ENCODE results near the gene ALDH2.

The ALDH2 gene

GRCh38 chr12:111748151-111748672 lies 18.5 kb upstream of the ALDH2 start:
- Histone ChIP-seq H3K27me3 (ENCODE audit: control insufficient read depth, insufficient read depth, low read length) (no peaks in the 10 kb centered on the region), H3K9ac (ENCODE audit: low read length) (no peak overlapping the region), H3K4me3 (ENCODE audit: low read length) (no peak overlapping the region), H3K36me3 (ENCODE audit: control insufficient read depth, insufficient read depth, low read length) (peaks cover 9% of the 10 kb centered on the region), H3K4me1 (ENCODE audit: control insufficient read depth, insufficient read depth, low read length) (peaks cover under 1% of the 10 kb centered on the region), H3K9me3 (ENCODE audit: control insufficient read depth, low read length) (no peaks in the 10 kb centered on the region)

GRCh38 chr12:111748867-111749266 lies 17.9 kb upstream of the ALDH2 start:
- Histone ChIP-seq H3K9me3 (ENCODE audit: control insufficient read depth, low read length) (no peaks in the 10 kb centered on the region), H3K4me1 (ENCODE audit: control insufficient read depth, insufficient read depth, low read length) (peaks cover 5% of the 10 kb centered on the region), H3K4me3 (ENCODE audit: low read length) (no peak overlapping the region), H3K9ac (ENCODE audit: low read length) (no peak overlapping the region), H3K27me3 (ENCODE audit: control insufficient read depth, insufficient read depth, low read length) (no peaks in the 10 kb centered on the region), H3K36me3 (ENCODE audit: control insufficient read depth, insufficient read depth, low read length) (peaks cover 9% of the 10 kb centered on the region)

GRCh38 chr12:111749391-111749790 lies 17.3 kb upstream of the ALDH2 start:
- Histone ChIP-seq H3K4me3 (ENCODE audit: low read length) (no peak overlapping the region), H3K27me3 (ENCODE audit: control insufficient read depth, insufficient read depth, low read length) (no peaks in the 10 kb centered on the region), H3K4me1 (ENCODE audit: control insufficient read depth, insufficient read depth, low read length) (peaks cover 5% of the 10 kb centered on the region), H3K9ac (ENCODE audit: low read length) (no peak overlapping the region), H3K36me3 (ENCODE audit: control insufficient read depth, insufficient read depth, low read length) (peaks cover 9% of the 10 kb centered on the region), H3K9me3 (ENCODE audit: control insufficient read depth, low read length) (no peaks in the 10 kb centered on the region)

- no peaks in the 10 kb centered on the region for H3K9me3 ChIP-seq (ENCODE audit: control insufficient read depth, low read length)
- H3K4me3 ChIP-seq (ENCODE audit: low read length) = no peak overlapping the region
- peaks cover 18% of the 10 kb centered on the region for H3K4me1 ChIP-seq (ENCODE audit: control insufficient read depth, insufficient read depth, low read length)
- no peaks in the 10 kb centered on the region for H3K36me3 ChIP-seq (ENCODE audit: control insufficient read depth, insufficient read depth, low read length)
- H3K9ac ChIP-seq (ENCODE audit: low read length) = no peak overlapping the region
- H3K27me3 ChIP-seq (ENCODE audit: control insufficient read depth, insufficient read depth, low read length) = no peaks in the 10 kb centered on the region
Measured at GRCh38 chr12:111753144-111753881, 13.4 kb upstream of the ALDH2 start.

GRCh38 chr12:111754671-111755070 lies 12.1 kb upstream of the ALDH2 start:
- Histone ChIP-seq H3K9me3 (ENCODE audit: control insufficient read depth, low read length) (no peaks in the 10 kb centered on the region), H3K9ac (ENCODE audit: low read length) (no peak overlapping the region), H3K36me3 (ENCODE audit: control insufficient read depth, insufficient read depth, low read length) (no peaks in the 10 kb centered on the region), H3K4me3 (ENCODE audit: low read length) (no peak overlapping the region), H3K4me1 (ENCODE audit: control insufficient read depth, insufficient read depth, low read length) (peaks cover 21% of the 10 kb centered on the region), H3K27me3 (ENCODE audit: control insufficient read depth, insufficient read depth, low read length) (no peaks in the 10 kb centered on the region)

- no peaks in the 10 kb centered on the region for H3K36me3 ChIP-seq (ENCODE audit: control insufficient read depth, insufficient read depth, low read length)
Measured at GRCh38 chr12:111756196-111756595, 10.5 kb upstream of the ALDH2 start.

GRCh38 chr12:111756681-111757080 lies 10.1 kb upstream of the ALDH2 start:
- no peaks in the 10 kb centered on the region for H3K27me3 ChIP-seq (ENCODE audit: control insufficient read depth, insufficient read depth, low read length)
- peaks cover 29% of the 10 kb centered on the region for H3K4me1 ChIP-seq (ENCODE audit: control insufficient read depth, insufficient read depth, low read length)
- no peaks in the 10 kb centered on the region for H3K9me3 ChIP-seq (ENCODE audit: control insufficient read depth, low read length)
- H3K36me3 ChIP-seq (ENCODE audit: control insufficient read depth, insufficient read depth, low read length) = no peaks in the 10 kb centered on the region
- no peak overlapping the region for H3K9ac ChIP-seq (ENCODE audit: low read length)
- H3K4me3 ChIP-seq (ENCODE audit: low read length) = no peak overlapping the region

More at GRCh38 chr12:111756196-111756595, 10.5 kb upstream of the ALDH2 start:
- H3K4me1 ChIP-seq (ENCODE audit: control insufficient read depth, insufficient read depth, low read length) = peaks cover 24% of the 10 kb centered on the region
- no peak overlapping the region for H3K9ac ChIP-seq (ENCODE audit: low read length)
- H3K9me3 ChIP-seq (ENCODE audit: control insufficient read depth, low read length) = no peaks in the 10 kb centered on the region
- H3K27me3 ChIP-seq (ENCODE audit: control insufficient read depth, insufficient read depth, low read length) = no peaks in the 10 kb centered on the region
- H3K4me3 ChIP-seq (ENCODE audit: low read length) = no peak overlapping the region

- Histone ChIP-seq H3K4me3 (ENCODE audit: low read length) (no peak overlapping the region), H3K36me3 (ENCODE audit: control insufficient read depth, insufficient read depth, low read length) (no peaks in the 10 kb centered on the region), H3K27me3 (ENCODE audit: control insufficient read depth, insufficient read depth, low read length) (no peaks in the 10 kb centered on the region), H3K4me1 (ENCODE audit: control insufficient read depth, insufficient read depth, low read length) (peaks cover 31% of the 10 kb centered on the region), H3K9me3 (ENCODE audit: control insufficient read depth, low read length) (no peaks in the 10 kb centered on the region), H3K9ac (ENCODE audit: low read length) (peak overlapping the region; percentile 17)
Measured at GRCh38 chr12:111757361-111758119, 9.2 kb upstream of the ALDH2 start.

- H3K27me3 ChIP-seq (ENCODE audit: control insufficient read depth, insufficient read depth, low read length) = no peaks in the 10 kb centered on the region
- peaks cover 31% of the 10 kb centered on the region for H3K4me1 ChIP-seq (ENCODE audit: control insufficient read depth, insufficient read depth, low read length)
- H3K9me3 ChIP-seq (ENCODE audit: control insufficient read depth, low read length) = no peaks in the 10 kb centered on the region
- H3K9ac ChIP-seq (ENCODE audit: low read length) = peak overlapping the region; percentile 17
- H3K4me3 ChIP-seq (ENCODE audit: low read length) = no peak overlapping the region
- H3K36me3 ChIP-seq (ENCODE audit: control insufficient read depth, insufficient read depth, low read length) = no peaks in the 10 kb centered on the region
Measured at GRCh38 chr12:111758120-111758561, 8.6 kb upstream of the ALDH2 start.

- no peaks in the 10 kb centered on the region for H3K27me3 ChIP-seq (ENCODE audit: control insufficient read depth, insufficient read depth, low read length)
- H3K9me3 ChIP-seq (ENCODE audit: control insufficient read depth, low read length) = no peaks in the 10 kb centered on the region
- H3K4me3 ChIP-seq (ENCODE audit: low read length) = no peak overlapping the region
- H3K36me3 ChIP-seq (ENCODE audit: control insufficient read depth, insufficient read depth, low read length) = no peaks in the 10 kb centered on the region
- peaks cover 25% of the 10 kb centered on the region for H3K4me1 ChIP-seq (ENCODE audit: control insufficient read depth, insufficient read depth, low read length)
- no peak overlapping the region for H3K9ac ChIP-seq (ENCODE audit: low read length)
Measured at GRCh38 chr12:111759271-111759670, 7.5 kb upstream of the ALDH2 start.

- H3K4me1 ChIP-seq (ENCODE audit: control insufficient read depth, insufficient read depth, low read length) = peaks cover 25% of the 10 kb centered on the region
- H3K9me3 ChIP-seq (ENCODE audit: control insufficient read depth, low read length) = no peaks in the 10 kb centered on the region
- no peak overlapping the region for H3K9ac ChIP-seq (ENCODE audit: low read length)
- no peaks in the 10 kb centered on the region for H3K27me3 ChIP-seq (ENCODE audit: control insufficient read depth, insufficient read depth, low read length)
- H3K36me3 ChIP-seq (ENCODE audit: control insufficient read depth, insufficient read depth, low read length) = no peaks in the 10 kb centered on the region
- H3K4me3 ChIP-seq (ENCODE audit: low read length) = no peak overlapping the region
Measured at GRCh38 chr12:111759991-111760390, 6.7 kb upstream of the ALDH2 start.

GRCh38 chr12:111761099-111761498 lies 5.6 kb upstream of the ALDH2 start:
- no peaks in the 10 kb centered on the region for H3K27me3 ChIP-seq (ENCODE audit: control insufficient read depth, insufficient read depth, low read length)

More at GRCh38 chr12:111761099-111761498, 5.6 kb upstream of the ALDH2 start:
- no peaks in the 10 kb centered on the region for H3K9me3 ChIP-seq (ENCODE audit: control insufficient read depth, low read length)
- H3K9ac ChIP-seq (ENCODE audit: low read length) = no peak overlapping the region
- H3K4me1 ChIP-seq (ENCODE audit: control insufficient read depth, insufficient read depth, low read length) = peaks cover 25% of the 10 kb centered on the region
- no peak overlapping the region for H3K4me3 ChIP-seq (ENCODE audit: low read length)
- no peaks in the 10 kb centered on the region for H3K36me3 ChIP-seq (ENCODE audit: control insufficient read depth, insufficient read depth, low read length)
